Brain microvascular endothelial cell (primary cell): Measurements from ENCODE around the gene NMB.

Source experiments
- DNase-seq: peaks from one replicate; pipeline ENCODE4 v3.0.0-alpha.2; 2020
- H3K27ac ChIP-seq: fragments of 250-450 bp; sonication (Bioruptor Pico); 2 replicates; pipeline ENCODE4 v1.5.1; 2020; ENCODE audit warnings: mild to moderate bottlenecking, moderate library complexity
- H3K27me3 ChIP-seq: fragments of 250-450 bp; sonication (Bioruptor Pico); replicated peaks from 2 replicates; pipeline ENCODE4 v1.5.1; 2020; ENCODE audit warnings: mild to moderate bottlenecking
- H3K36me3 ChIP-seq: fragments of 250-450 bp; sonication (Bioruptor Pico); replicated peaks from 2 replicates; pipeline ENCODE4 v1.5.1; 2020; ENCODE audit warnings: mild to moderate bottlenecking
- H3K4me3 ChIP-seq: 2 replicates; pipeline ENCODE4 v1.5.1; 2011; ENCODE audit warnings: low read depth, mild to moderate bottlenecking, control low read depth, low read length, moderate library complexity
- CTCF ChIP-seq: IDR thresholded peaks from 2 replicates; pipeline ENCODE4 v1.5.1; 2011; ENCODE audit warnings: low read depth, mild to moderate bottlenecking, moderate library complexity, low read length, control low read depth, inconsistent platforms; ENCODE audit errors: missing control alignments
- in situ Hi-C: cut with HindIII; loops from 2 replicates; pipeline ENCODE4 v1.10.0; 2017; ENCODE audit warnings: low sequenced_read_pairs, low pct_ligation_motif_present

The NMB gene

GRCh38 chr15:84659904-84660781 lies 2.1 kb upstream of the NMB start:
- no peak for DNase-seq
- Histone ChIP-seq H3K4me3 (no peak overlapping the region), H3K36me3 (peaks cover 4% of the 10 kb centered on the region), H3K27ac (no peak overlapping the region), H3K27me3 (no peaks in the 10 kb centered on the region)
- no peak for TF ChIP-seq CTCF
- in situ Hi-C loops = no loop called here

- in situ Hi-C loops = no loop called here
- H3K27ac ChIP-seq = no peak overlapping the region
- no peak for TF ChIP-seq CTCF
- no peaks in the 10 kb centered on the region for H3K27me3 ChIP-seq
- no peaks in the 10 kb centered on the region for H3K36me3 ChIP-seq
- peak overlapping the region; percentile 59 for H3K4me3 ChIP-seq
- no peak for DNase-seq
These were observed 901 bp upstream of the NMB start for GRCh38 chr15:84658788-84659411.

GRCh38 chr15:84657748-84658079 lies 285 bp downstream of the NMB start:
- H3K27ac ChIP-seq = no peak overlapping the region
- no peaks in the 10 kb centered on the region for H3K27me3 ChIP-seq
- peak overlapping the region; percentile 59 for H3K4me3 ChIP-seq
- in situ Hi-C loops = no loop called here
- DNase-seq = no peak
- TF ChIP-seq CTCF = no peak
- H3K36me3 ChIP-seq = peaks cover 2% of the 10 kb centered on the region

GRCh38 chr15:84656972-84657371 lies 1.0 kb downstream of the NMB start:
- in situ Hi-C loops = no loop called here
- DNase-seq = no peak
- TF ChIP-seq CTCF = no peak
- Histone ChIP-seq H3K27me3 (no peaks in the 10 kb centered on the region), H3K36me3 (peaks cover 7% of the 10 kb centered on the region), H3K4me3 (no peak overlapping the region), H3K27ac (no peak overlapping the region)

GRCh38 chr15:84654689-84655453 lies 3.1 kb downstream of the NMB start:
- no peaks in the 10 kb centered on the region for H3K27me3 ChIP-seq
- H3K4me3 ChIP-seq = peak overlapping the region; percentile 96
- DNase-seq = peak; percentile 73
- H3K27ac ChIP-seq = peak overlapping the region; percentile 80
- H3K36me3 ChIP-seq = peaks cover 22% of the 10 kb centered on the region
- in situ Hi-C loops = no loop called here
- peak; percentile 85 for TF ChIP-seq CTCF
